Neural cell (in vitro differentiated cells): Measurements from ENCODE around the gene IFRD1.

ENCODE experiments used
- EP300 ChIP-seq: fragments of 450-650 bp; conservative IDR thresholded peaks from 2 replicates; pipeline ENCODE4 v1.6.1; 2014; ENCODE audit warnings: antibody characterized with exemption, mild to moderate bottlenecking, moderate library complexity; ENCODE audit not compliant: poor library complexity, severe bottlenecking
- EZH2 ChIP-seq: fragments of 200-600, 300-800 bp; shearing (Covaris generic), sonication (generic); IDR thresholded peaks from 2 replicates; pipeline ENCODE4 v1.6.1; 2014; ENCODE audit warnings: antibody characterized with exemption, low read length, borderline replicate concordance, mild to moderate bottlenecking; ENCODE audit not compliant: insufficient read depth, poor library complexity, severe bottlenecking
- TF ChIP-seq, protein P1 (sequence below): fragments of 450-650 bp; IDR thresholded peaks from 2 replicates; pipeline ENCODE4 v1.5.1; 2014; ENCODE audit warnings: antibody characterized with exemption, mild to moderate bottlenecking, moderate library complexity; ENCODE audit not compliant: poor library complexity, severe bottlenecking

DNA sequence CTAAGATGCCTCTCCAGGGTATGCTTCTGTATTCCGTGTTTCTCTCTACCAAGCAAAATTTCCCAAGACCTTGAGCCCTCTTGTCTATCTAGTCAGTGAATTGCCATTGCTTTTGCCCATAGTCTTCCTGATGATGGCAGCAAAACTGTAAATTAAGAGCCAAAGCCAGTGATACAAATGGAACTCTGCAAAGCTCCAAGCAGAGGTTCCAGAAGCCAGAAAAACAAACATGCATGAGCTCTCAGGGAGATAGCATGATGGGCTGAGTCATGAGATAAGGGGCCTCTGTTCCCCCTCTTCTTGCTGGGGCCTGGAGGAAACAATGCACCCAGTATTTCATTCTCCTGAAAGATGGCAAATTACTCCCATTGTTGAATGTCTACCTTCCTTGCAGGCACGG lies 55.2 kb downstream of the IFRD1 start:
- TF ChIP-seq, protein P1, sequence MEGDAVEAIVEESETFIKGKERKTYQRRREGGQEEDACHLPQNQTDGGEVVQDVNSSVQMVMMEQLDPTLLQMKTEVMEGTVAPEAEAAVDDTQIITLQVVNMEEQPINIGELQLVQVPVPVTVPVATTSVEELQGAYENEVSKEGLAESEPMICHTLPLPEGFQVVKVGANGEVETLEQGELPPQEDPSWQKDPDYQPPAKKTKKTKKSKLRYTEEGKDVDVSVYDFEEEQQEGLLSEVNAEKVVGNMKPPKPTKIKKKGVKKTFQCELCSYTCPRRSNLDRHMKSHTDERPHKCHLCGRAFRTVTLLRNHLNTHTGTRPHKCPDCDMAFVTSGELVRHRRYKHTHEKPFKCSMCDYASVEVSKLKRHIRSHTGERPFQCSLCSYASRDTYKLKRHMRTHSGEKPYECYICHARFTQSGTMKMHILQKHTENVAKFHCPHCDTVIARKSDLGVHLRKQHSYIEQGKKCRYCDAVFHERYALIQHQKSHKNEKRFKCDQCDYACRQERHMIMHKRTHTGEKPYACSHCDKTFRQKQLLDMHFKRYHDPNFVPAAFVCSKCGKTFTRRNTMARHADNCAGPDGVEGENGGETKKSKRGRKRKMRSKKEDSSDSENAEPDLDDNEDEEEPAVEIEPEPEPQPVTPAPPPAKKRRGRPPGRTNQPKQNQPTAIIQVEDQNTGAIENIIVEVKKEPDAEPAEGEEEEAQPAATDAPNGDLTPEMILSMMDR: peak; percentile 52
- TF ChIP-seq EZH2: no peak
- no peak for TF ChIP-seq EP300
